ENCODE measurements around the gene KRTAP12-1. TPM values are rescaled to one million over a fixed set of nuclear protein-coding genes. Genes with fewer than 3 reads are reported as not detected.
"Not testable (repeated sequence)": the region's sequence is repeated elsewhere in the genome, so short reads cannot be mapped to it uniquely, and the experiment has no call there.

Gene KRTAP12-1
- total RNA-seq, 1 experiment from 2014 or later = not detected

- no peak for DNase-seq (ENCODE audit: extremely low read depth, low read depth)
Measured at GRCh38 chr21:44648557-44649311, 33.2 kb downstream of the KRTAP12-1 start.

- no peak for DNase-seq (ENCODE audit: extremely low read depth, low read depth)
Measured at GRCh38 chr21:44647222-44647552, 34.8 kb downstream of the KRTAP12-1 start.

DNA sequence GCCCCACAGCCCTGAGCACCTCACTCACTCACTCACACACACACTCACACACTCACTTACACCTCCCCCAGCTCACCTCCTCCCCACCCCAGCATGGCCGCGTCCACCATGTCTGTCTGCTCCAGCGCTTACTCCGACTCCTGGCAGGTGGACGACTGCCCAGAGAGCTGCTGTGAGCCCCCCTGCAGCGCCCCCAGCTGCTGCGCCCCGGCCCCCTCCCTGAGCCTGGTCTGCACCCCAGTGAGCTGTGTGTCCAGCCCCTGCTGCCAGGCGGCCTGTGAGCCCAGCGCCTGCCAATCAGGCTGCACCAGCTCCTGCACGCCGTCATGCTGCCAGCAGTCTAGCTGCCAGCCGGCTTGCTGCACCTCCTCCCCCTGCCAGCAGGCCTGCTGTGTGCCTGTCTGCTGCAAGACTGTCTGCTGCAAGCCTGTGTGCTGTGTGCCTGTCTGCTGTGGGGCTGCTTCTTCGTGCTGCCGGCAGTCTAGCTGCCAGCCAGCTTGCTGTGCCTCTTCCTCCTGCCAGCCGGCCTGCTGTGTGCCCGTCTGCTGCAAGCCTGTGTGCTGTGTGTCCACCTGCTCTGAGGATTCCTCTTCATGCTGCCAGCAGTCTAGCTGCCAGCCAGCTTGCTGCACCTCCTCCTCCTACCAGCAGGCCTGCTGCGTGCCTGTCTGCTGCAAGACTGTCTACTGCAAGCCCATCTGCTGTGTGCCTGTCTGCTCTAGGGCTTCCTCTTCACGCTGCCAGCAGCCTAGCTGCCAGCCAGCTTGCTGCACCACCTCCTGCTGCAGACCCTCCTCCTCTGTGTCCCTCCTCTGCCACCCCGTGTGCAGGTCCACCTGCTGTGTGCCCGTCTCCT lies 35.4 kb downstream of the KRTAP12-1 start, which contains the start of gene KRTAP10-11:
TSS of gene KRTAP10-11 (plus strand) at position 49 of the 856 bp plus-strand sequence. CDS start at position 94, 45 bp downstream.
- DNase-seq (ENCODE audit: extremely low read depth, low read depth) = not testable (repeated sequence)

DNA sequence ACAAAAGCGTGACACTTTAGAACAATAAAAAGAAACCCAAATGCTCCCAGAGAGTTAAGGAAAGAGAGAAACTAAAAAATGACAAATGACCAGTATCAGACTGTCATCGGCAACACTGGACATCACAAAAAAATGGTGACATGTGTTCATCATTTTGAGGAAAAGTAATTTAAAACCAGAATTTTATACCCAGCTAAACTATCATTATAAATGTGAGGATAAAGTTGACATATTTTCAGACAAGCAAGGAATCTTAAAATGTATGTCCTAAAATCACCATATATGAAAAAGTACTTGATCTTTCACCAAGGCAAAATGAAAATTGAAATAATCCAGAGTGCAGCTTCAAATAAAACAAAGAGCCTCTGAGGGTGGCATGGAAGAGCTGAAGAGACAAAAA lies 37.1 kb downstream of the KRTAP12-1 start:
- DNase-seq (ENCODE audit: extremely low read depth, low read depth) = no peak

DNA sequence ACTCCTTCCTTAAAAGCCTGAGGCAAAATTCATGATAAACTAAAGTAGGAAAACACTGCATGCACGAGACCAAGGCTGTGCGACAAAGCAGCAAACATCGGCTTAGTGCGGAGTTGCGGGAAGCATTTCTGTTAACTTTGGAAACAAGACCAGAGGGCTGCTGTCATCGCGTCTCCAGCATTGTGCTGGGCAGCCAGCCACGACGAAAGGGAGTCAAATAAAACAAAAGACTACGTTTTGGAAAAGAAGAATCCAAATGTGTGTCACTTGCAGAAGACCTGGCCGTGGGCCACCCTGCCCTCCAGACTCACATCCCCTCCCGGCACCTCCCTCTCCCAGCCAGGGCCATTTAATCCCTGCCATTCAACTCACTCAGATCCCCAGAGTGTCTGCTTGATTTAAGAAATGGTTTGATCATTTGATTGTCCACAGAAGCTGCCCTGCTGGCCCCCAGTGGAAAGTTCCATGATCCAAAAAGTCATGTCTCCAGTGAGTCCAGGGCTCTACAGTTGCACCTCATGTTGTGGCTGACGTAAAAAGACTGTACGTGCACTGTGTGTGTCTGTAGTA lies 38.1 kb downstream of the KRTAP12-1 start:
- DNase-seq (ENCODE audit: extremely low read depth, low read depth) = no peak

DNA sequence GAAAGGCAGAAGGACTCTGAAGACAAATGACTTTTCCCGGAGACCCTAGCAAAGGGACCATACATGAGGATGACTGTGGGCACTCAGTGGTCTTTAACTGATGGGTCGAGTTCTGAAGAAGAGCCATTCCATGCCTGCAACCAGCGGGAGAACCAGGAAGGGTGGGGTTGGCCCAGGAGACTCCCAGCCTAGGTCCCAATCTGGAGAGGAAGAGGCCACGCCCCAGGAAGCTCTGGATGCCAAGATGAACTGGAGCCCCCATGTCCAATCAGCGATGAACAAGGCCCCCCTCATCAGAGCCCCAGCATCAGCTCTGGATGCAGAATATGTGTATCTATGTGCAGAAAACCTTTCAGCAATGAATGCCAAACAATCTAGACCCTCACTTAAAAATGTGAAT lies 41.2 kb downstream of the KRTAP12-1 start:
- DNase-seq (ENCODE audit: extremely low read depth, low read depth) = no peak

GRCh38 chr21:44639331-44639655 lies 42.7 kb downstream of the KRTAP12-1 start:
- DNase-seq (ENCODE audit: extremely low read depth, low read depth) = no peak

DNA sequence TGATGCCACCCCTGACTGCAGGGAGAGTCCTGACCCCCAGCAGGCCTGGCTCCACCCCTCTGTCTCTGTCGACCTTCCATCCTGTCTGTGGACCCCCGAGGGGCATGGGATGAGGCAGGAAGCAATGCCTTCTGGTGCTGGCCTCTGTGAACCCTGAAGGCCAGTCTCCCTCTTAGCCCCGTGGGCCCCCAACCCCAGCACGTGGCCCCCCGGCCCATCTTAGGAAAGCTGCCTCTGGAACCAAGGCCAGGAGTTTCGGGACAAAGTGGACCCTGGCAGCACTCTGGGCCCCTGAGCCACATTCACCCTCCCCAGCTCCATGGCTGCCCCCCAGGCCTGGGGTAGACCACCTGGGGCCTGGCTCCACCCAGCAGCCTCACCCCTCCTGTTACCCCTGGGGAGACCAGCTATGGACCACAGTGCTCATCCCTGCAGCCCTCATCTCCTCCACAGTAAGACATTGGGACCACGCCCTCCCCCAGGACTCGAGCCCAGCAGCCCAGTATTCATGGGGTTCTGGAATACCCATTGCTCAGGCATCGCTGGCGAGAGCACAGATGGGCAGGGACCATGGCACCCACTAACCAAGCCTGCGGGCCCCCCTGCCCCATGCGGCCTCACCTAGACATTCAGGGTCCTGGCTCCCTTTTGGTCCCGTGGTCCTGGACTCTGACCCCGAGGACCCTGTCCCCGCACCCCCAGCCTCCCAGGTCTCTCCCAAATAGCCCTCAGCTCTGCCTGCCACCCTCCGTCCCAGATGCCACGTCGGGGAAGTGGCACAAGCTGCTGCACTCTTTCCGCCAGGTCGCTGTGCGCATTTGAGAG lies 43.2 kb downstream of the KRTAP12-1 start:
- DNase-seq (ENCODE audit: extremely low read depth, low read depth) = not testable (repeated sequence)

GRCh38 chr21:44637851-44638348 lies 44.1 kb downstream of the KRTAP12-1 start:
- DNase-seq (ENCODE audit: extremely low read depth, low read depth) = not testable (repeated sequence)

- DNase-seq (ENCODE audit: extremely low read depth, low read depth) = no peak
Measured at GRCh38 chr21:44637018-44637850, 44.7 kb downstream of the KRTAP12-1 start, which contains the start of gene KRTAP10-10. KRTAP10-10 (plus strand) TSS chr21:44637356; CDS start chr21:44637418, 62 bp downstream.

DNA sequence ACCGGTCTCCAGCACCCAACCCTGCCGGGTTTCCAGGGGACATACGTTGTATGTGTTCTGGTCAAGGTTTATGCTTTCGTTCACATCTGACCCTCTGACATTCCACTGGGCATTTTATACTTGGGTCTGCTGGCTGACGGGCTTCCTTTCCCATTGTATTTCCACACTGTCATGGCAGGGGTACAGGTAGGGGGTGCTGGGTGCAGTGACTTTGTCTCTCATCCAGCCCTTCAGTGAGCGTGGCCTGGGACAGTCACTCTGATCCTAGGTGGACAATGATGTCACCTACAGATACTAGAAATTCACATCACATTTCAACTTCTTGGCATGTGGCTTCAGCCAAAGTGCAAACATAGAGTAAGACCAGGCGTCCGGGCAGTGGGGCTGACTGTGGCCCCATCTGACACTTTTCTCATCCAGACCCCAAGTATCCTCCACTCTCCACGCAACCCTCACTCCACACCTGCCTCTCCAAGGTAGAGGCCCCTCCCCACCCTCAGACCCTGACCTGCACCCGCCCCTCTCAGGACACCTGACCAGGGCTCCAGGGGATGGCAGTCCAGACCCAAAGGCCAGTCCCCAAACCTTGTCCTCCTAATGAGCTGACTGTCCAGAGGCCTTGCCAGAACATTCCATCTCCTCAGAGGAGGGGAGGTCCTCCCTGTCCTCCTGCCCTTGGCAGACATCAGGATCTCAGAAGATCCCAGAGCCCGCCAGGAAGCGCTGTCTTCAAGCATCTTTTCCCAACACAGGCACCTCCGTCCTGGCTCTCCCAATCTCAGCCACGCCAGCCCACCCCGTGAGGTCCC lies 45.5 kb downstream of the KRTAP12-1 start:
- no peak for DNase-seq (ENCODE audit: extremely low read depth, low read depth)

- DNase-seq (ENCODE audit: extremely low read depth, low read depth) = no peak
Measured at GRCh38 chr21:44632067-44632466, 49.9 kb downstream of the KRTAP12-1 start.

Small RNA genes lying within 50 kb of the gene (small RNA-seq; reads per million reads assigned to genes)
- gene KRTAP12-6P = 0 reads per million in 2 experiments

Other genes starting within 250 kb of the KRTAP12-1 start
- gene LRRC3, start 226.7 kb downstream of the KRTAP12-1 start, total RNA-seq (2014; rRNA removed; shearing (Covaris generic)) = 0.47 and 0.92 TPM in 2 replicates
- not detected in 2 replicates for gene KRTAP10-1, start 142.0 kb downstream of the KRTAP12-1 start, total RNA-seq (2014; rRNA removed; shearing (Covaris generic))
- gene KRTAP10-2, start 130.7 kb downstream of the KRTAP12-1 start, total RNA-seq (2014; rRNA removed; shearing (Covaris generic)) = not detected in 2 replicates
- not detected in 2 replicates for gene KRTAP10-3, start 123.4 kb downstream of the KRTAP12-1 start, total RNA-seq (2014; rRNA removed; shearing (Covaris generic))
- gene KRTAP10-4, start 108.4 kb downstream of the KRTAP12-1 start, total RNA-seq (2014; rRNA removed; shearing (Covaris generic)) = not detected in 2 replicates
- not detected in 2 replicates for gene KRTAP10-5, start 101.6 kb downstream of the KRTAP12-1 start, total RNA-seq (2014; rRNA removed; shearing (Covaris generic))
- gene KRTAP10-6, start 89.7 kb downstream of the KRTAP12-1 start, total RNA-seq (2014; rRNA removed; shearing (Covaris generic)) = not detected in 2 replicates
- gene KRTAP10-7, start 81.6 kb downstream of the KRTAP12-1 start, total RNA-seq (2014; rRNA removed; shearing (Covaris generic)) = not detected in 2 replicates
- not detected in 2 replicates for gene KRTAP10-8, start 70.1 kb downstream of the KRTAP12-1 start, total RNA-seq (2014; rRNA removed; shearing (Covaris generic))
- not detected in 2 replicates for gene KRTAP10-9, start 55.1 kb downstream of the KRTAP12-1 start, total RNA-seq (2014; rRNA removed; shearing (Covaris generic))
- not detected in 2 replicates for gene KRTAP10-10, start 44.8 kb downstream of the KRTAP12-1 start, total RNA-seq (2014; rRNA removed; shearing (Covaris generic))
- gene KRTAP10-11, start 35.7 kb downstream of the KRTAP12-1 start, total RNA-seq (2014; rRNA removed; shearing (Covaris generic)) = not detected in 2 replicates
- not detected in 2 replicates for gene KRTAP12-4, start 27.5 kb downstream of the KRTAP12-1 start, total RNA-seq (2014; rRNA removed; shearing (Covaris generic))
- gene KRTAP12-3, start 24.2 kb downstream of the KRTAP12-1 start, total RNA-seq (2014; rRNA removed; shearing (Covaris generic)) = not detected in 2 replicates
- not detected in 2 replicates for gene KRTAP12-2, start 15.2 kb downstream of the KRTAP12-1 start, total RNA-seq (2014; rRNA removed; shearing (Covaris generic))
- gene KRTAP10-12, start 15.0 kb upstream of the KRTAP12-1 start, total RNA-seq (2014; rRNA removed; shearing (Covaris generic)) = not detected in 2 replicates
- 0.02 TPM in 1 of 2 replicates, not detected in the other for gene TSPEAR, start 29.4 kb upstream of the KRTAP12-1 start, total RNA-seq (2014; rRNA removed; shearing (Covaris generic))
- 66.5 and 76.3 TPM in 2 replicates for gene UBE2G2, start 119.7 kb upstream of the KRTAP12-1 start, total RNA-seq (2014; rRNA removed; shearing (Covaris generic))
- 50.5 and 52.1 TPM in 2 replicates for gene SUMO3, start 135.9 kb upstream of the KRTAP12-1 start, total RNA-seq (2014; rRNA removed; shearing (Covaris generic))
- gene PTTG1IP, start 191.5 kb upstream of the KRTAP12-1 start, total RNA-seq (2014; rRNA removed; shearing (Covaris generic)) = 139 and 145 TPM in 2 replicates
- gene ITGB2, start 238.7 kb upstream of the KRTAP12-1 start, total RNA-seq (2014; rRNA removed; shearing (Covaris generic)) = 0.84 and 0.92 TPM in 2 replicates